ENCODE measurements around the gene KCNAB1. TPM values are rescaled to one million over a fixed set of nuclear protein-coding genes. Genes with fewer than 3 reads are reported as not detected.

The KCNAB1 gene
- total RNA-seq, 2 experiments from 2014 or later, result 0.09 TPM; not detected in 1

DNA sequence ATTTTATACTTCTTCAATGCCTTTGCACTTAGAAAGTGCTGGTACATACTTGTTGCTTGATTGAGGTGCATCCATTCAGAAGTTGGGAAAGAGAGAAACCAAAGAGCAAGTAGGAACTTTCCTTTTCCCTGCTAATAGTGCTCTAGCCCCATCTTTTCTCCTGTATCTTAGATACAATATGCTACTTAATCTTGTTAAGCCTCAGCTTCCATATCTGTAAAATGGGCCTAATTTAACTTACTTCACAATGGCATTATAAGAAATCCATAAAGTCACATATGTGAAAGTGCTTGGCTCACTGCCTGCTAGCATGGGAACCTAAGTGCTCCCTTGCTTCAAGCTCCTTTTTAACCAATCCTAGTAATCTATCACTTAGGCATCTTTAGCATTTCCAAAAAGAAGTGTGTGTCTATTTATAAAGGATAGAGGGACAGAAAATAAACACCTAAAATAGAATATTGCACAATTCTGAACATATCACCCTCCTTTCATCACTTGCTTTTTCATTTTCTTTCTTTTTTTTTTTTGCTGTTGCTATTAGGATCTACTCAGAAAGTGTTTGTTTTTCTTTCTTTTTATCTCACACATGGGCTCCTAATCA is 28.1 kb downstream of the KCNAB1 start:
- Mint-ChIP-seq H3K27me3 (peaks cover 26% of the 10 kb centered on the region), H3K4me3 (no peak overlapping the region), H3K36me3 (no peaks in the 10 kb centered on the region), H3K9me3 (no peaks in the 10 kb centered on the region), H3K4me1 (peaks cover 6% of the 10 kb centered on the region), H3K27ac (no peak overlapping the region)
- POLR2A ChIA-PET, result no interaction called here
- ATAC-seq (ENCODE audit: low read depth), result no peak
- DNase-seq, result no peak

DNA sequence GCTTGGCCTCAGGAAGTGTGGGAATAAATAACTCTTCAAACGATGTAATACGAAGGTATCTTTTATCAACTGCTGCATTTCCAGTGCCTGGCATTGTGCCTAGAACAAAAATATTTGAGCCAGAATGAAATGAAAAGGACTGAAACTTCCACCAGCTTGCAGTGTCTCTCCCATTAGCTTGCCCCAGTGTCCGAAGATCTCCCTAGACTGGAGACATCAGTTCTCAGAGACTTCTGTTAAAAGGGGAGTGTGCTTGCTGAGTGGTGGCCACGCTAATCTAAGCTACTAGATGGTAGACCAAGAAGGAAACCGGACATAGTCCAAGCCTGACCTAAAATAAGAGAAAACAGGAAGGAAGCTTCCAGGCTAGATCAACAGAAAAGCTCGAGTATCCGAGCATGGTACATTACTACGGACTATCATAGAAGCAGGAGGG is 28.6 kb downstream of the KCNAB1 start:
- Mint-ChIP-seq H3K27me3 (peaks cover 26% of the 10 kb centered on the region), H3K4me3 (no peak overlapping the region), H3K4me1 (peaks cover 6% of the 10 kb centered on the region), H3K9me3 (no peaks in the 10 kb centered on the region), H3K36me3 (no peaks in the 10 kb centered on the region), H3K27ac (no peak overlapping the region)
- POLR2A ChIA-PET, result no interaction called here
- ATAC-seq (ENCODE audit: low read depth), result no peak
- DNase-seq, result no peak

DNA sequence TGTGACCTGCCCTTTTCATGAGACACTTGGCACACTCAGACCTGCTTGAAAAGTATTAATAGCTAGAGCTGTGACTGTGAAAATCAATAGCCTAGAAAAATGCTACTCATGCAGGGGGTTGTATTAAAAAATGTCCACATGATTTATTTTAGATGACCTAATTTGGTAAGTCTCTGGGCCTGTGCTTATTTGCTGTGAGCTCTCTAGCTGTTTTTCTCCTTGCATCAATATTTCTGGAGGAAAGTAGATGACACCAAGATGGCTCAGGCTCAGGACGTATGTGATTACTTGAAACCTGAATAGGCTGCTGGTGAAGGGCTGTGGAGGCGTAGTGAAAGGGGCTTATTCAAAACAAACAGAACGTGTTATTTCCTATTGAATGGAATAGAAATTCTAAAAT is 29.5 kb downstream of the KCNAB1 start:
- POLR2A ChIA-PET, result no interaction called here
- ATAC-seq (ENCODE audit: low read depth) (no peak), DNase-seq (no peak)
- Mint-ChIP-seq H3K9me3 (no peaks in the 10 kb centered on the region), H3K4me3 (no peak overlapping the region), H3K4me1 (peaks cover 6% of the 10 kb centered on the region), H3K27ac (no peak overlapping the region), H3K27me3 (peaks cover 17% of the 10 kb centered on the region), H3K36me3 (no peaks in the 10 kb centered on the region)

DNA sequence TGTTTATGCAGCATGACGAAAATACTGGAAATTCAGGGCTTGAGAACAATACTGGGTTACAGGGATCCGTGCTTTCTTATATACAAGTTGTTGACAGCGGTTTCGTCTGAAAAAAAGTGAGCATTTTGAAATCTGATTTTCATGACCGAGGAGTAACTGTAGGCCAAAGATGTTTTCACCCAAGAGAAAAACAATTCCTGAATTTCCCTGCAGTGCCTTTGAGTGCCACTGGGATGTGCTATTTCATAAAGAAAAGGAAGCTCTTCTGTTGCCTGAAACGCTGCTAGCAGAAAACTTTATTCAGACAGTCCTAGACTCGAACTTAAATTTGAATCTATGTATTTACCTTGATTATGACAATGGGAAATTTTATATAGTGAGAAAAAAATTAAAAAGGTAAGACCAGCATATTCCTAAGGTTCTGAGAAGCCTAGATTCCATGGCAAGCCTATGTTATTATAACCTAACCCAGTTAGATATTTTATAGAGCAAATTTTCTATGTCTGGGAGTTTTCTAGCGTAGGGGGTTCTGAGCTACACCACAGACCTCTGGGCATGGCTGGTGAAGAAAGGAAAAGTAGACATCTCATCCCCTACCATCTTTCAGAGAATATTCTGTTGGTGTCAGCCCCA is 30.2 kb downstream of the KCNAB1 start:
- peaks cover 2% of the 10 kb centered on the region for H3K9me3 Mint-ChIP-seq
- no peaks in the 10 kb centered on the region for H3K36me3 Mint-ChIP-seq
- POLR2A ChIA-PET, result no interaction called here

DNA sequence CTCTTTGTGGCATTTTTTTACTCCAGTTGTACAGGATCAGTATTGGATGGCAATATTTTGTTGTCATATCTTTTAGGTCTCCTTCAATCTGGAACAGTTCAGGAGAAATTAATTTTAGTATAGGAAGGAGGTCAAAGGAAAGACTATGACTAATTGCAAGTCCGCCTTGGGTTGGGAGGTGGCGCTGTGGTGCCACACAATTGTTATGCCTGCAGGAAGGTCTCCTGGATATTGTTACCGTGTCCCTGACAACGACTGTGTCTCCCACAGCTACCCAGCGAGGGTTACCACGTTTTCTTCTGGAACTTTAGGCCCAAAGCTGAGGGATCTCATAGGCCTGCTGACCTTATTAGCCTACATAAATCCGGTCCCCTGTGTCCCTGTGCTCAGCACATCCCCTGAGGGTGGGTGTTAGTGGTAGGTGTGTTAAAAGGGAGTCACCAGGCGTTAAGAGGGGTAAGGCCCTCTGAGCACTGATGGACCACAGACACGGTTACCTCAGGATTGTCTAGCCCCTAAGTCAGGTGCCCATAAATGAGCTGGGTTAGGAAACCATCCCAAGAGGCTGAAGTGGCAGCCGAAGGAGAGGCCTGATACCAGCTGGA is 31.5 kb downstream of the KCNAB1 start:
- H3K4me3 Mint-ChIP-seq, result no peak overlapping the region
- H3K9me3 Mint-ChIP-seq, result peaks cover 3% of the 10 kb centered on the region
- POLR2A ChIA-PET, result no interaction called here
- DNase-seq (peak; percentile 61), ATAC-seq (ENCODE audit: low read depth) (peak; percentile 39)
- H3K4me1 Mint-ChIP-seq, result peaks cover 6% of the 10 kb centered on the region
- peaks cover 9% of the 10 kb centered on the region for H3K27me3 Mint-ChIP-seq
- no peaks in the 10 kb centered on the region for H3K36me3 Mint-ChIP-seq
- no peak overlapping the region for H3K27ac Mint-ChIP-seq

More for the DNA sequence above, 30.2 kb downstream of the KCNAB1 start:
- DNase-seq (no peak), ATAC-seq (ENCODE audit: low read depth) (no peak)
- H3K27me3 Mint-ChIP-seq, result peaks cover 12% of the 10 kb centered on the region
- peaks cover 6% of the 10 kb centered on the region for H3K4me1 Mint-ChIP-seq
- no peak overlapping the region for H3K4me3 Mint-ChIP-seq
- H3K27ac Mint-ChIP-seq, result no peak overlapping the region

DNA sequence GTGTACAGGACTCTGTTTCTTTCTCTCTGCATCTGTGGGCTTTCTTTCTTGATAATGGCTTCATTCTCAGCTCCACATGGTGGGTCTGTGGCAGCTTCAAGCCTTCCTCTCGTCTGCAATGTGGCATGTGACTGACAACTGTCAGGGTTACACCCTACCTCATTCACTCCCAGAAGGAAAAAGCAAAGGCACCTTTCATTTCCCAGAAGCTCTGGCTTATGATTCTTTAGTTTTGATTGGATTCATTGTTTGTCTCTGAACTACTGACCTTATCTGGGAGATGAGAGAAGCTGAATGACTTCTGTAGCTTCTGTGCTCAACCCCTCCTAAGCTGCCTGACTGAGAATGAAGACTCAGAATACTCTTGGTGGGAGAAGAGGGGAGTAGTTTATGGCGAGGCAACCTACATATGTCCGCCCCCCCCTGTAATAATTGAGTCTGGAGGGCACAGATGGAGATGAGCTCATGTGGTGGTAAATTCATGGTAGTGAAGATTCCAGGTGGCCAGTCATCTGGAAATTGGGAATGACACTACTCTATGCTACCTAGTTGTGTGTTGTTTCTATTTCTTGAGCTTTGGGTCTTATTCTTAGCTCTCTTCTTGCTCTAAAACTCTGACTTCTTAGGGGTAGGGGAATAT is 38.4 kb downstream of the KCNAB1 start:
- no peak for ATAC-seq (ENCODE audit: low read depth)
- Mint-ChIP-seq H3K36me3 (no peaks in the 10 kb centered on the region), H3K27ac (no peak overlapping the region), H3K27me3 (peaks cover 4% of the 10 kb centered on the region), H3K9me3 (peaks cover 3% of the 10 kb centered on the region), H3K4me1 (peaks cover 9% of the 10 kb centered on the region), H3K4me3 (no peak overlapping the region)
- POLR2A ChIA-PET, result interaction anchor here (0.6 kb wide), 1 partner anchor 602 kb away, joined by 3 read pairs; no protein-coding TSS in a partner anchor
- DNase-seq, result no peak

DNA sequence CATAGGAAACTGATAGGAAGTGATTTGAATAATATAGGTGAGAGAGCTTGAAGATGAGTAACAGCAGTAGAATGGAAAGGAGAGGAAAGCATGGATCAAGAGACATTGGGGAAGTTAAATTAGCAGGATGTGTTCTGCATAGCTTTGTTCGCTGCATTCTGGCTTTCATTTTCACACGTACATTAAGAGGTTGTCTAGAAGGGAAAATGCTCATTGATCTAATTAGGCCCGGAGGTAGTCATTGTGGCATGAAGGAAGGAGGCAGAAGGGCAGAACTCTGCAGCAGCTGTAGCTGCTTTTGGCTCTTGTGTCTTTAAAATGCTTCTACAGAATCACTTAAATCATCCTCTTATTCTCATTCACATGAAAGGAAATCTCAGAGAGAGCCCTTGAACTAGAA is 40.3 kb downstream of the KCNAB1 start:
- H3K27ac Mint-ChIP-seq, result peak overlapping the region; percentile 1
- no peaks in the 10 kb centered on the region for H3K9me3 Mint-ChIP-seq
- H3K27me3 Mint-ChIP-seq, result peaks cover 4% of the 10 kb centered on the region
- DNase-seq, result no peak
- peak; percentile 85 for ATAC-seq (ENCODE audit: low read depth)
- POLR2A ChIA-PET, result no interaction called here
- H3K36me3 Mint-ChIP-seq, result no peaks in the 10 kb centered on the region
- peaks cover 9% of the 10 kb centered on the region for H3K4me1 Mint-ChIP-seq
- H3K4me3 Mint-ChIP-seq, result peak overlapping the region; percentile 42

DNA sequence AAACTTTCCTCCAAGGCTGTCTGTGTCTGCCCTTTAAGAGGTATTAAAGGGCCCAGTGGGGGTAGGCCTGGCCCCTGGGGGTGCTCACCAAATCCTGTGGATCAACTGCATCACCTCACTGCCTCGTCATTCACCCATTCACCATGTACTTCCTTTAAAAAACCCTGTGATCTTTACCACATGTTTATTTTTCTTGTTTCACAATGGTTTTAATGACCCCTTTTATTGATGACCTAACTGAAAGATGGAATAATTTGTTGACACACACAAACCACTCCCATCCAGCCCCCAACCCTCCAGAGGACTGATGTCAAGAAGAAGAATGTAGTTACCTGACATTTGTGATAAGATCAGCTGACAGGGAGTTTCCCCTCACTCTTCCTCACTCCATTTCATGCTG is 40.8 kb downstream of the KCNAB1 start:
- peaks cover 9% of the 10 kb centered on the region for H3K4me1 Mint-ChIP-seq
- DNase-seq (no peak), ATAC-seq (ENCODE audit: low read depth) (peak; percentile 56)
- peak overlapping the region; percentile 42 for H3K4me3 Mint-ChIP-seq
- POLR2A ChIA-PET, result no interaction called here
- H3K9me3 Mint-ChIP-seq, result no peaks in the 10 kb centered on the region
- no peaks in the 10 kb centered on the region for H3K36me3 Mint-ChIP-seq
- peaks cover 4% of the 10 kb centered on the region for H3K27me3 Mint-ChIP-seq
- H3K27ac Mint-ChIP-seq, result peak overlapping the region; percentile 1

DNA sequence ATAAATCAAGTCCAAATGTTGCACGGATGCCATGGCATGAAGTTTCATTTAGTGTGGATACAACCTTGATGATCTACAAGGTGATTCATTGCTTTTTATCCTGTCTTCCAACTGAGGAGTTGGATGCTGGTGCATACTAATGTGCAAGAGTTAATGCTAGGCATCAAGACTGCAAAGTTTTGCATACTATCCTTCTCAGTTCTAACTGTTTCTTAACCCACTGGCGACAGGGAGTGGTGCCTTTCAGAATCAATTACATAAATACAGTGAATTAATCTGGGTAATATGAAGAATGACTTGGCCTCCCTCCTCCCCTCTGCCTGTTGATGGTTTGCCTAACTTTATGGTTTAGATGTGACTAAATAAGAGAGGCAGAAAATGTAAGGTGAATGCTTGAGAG is 43.5 kb downstream of the KCNAB1 start:
- H3K36me3 Mint-ChIP-seq, result no peaks in the 10 kb centered on the region
- POLR2A ChIA-PET, result no interaction called here
- no peak for ATAC-seq (ENCODE audit: low read depth)
- no peaks in the 10 kb centered on the region for H3K27me3 Mint-ChIP-seq
- H3K4me1 Mint-ChIP-seq, result peaks cover 9% of the 10 kb centered on the region
- H3K9me3 Mint-ChIP-seq, result no peaks in the 10 kb centered on the region
- no peak overlapping the region for H3K27ac Mint-ChIP-seq
- H3K4me3 Mint-ChIP-seq, result no peak overlapping the region
- no peak for DNase-seq

DNA sequence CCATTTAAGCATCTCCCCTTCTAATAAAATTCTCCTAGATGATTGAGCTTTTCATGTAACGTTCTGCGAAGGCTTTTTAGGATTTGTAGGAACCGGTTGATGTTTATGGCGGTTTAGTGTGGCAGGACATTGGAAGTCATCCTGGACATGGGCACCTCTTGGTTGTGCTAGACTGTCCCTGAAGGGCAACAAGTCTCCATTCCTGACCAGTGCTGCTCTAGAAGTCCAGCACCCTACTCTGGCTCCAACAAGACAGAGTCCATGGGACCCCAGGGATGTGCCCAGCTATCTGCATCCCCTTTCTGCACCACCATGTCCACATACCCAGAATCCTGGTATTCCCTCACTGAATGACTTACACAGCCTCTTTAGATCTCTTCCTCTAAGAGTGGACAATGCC is 46.4 kb downstream of the KCNAB1 start:
- no peaks in the 10 kb centered on the region for H3K9me3 Mint-ChIP-seq
- ATAC-seq (ENCODE audit: low read depth) (no peak), DNase-seq (no peak)
- H3K27ac Mint-ChIP-seq, result no peak overlapping the region
- peaks cover 10% of the 10 kb centered on the region for H3K27me3 Mint-ChIP-seq
- POLR2A ChIA-PET, result no interaction called here
- H3K4me3 Mint-ChIP-seq, result no peak overlapping the region
- no peaks in the 10 kb centered on the region for H3K36me3 Mint-ChIP-seq
- no peaks in the 10 kb centered on the region for H3K4me1 Mint-ChIP-seq

DNA sequence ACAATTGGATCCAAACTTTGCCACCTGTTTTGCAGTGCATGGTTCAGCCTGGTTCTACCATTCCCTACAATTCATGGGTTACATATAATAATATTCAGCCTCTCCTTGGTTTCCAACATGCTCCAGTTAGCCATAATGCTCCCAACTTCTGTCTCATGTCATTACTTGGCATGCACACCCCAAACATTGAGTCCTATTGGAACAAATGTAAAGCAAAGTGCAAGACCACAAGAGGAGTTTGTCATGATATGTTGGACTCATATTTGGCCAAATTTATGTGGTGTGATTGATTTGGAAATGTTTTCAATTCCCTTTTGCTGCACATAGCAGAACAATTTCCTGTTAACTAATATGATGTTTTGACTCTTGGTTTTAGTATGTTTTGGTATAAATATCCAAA is 50.2 kb downstream of the KCNAB1 start:
- POLR2A ChIA-PET, result no interaction called here
- H3K4me1 Mint-ChIP-seq, result no peaks in the 10 kb centered on the region
- H3K27ac Mint-ChIP-seq, result no peak overlapping the region
- ATAC-seq (ENCODE audit: low read depth), result no peak
- H3K9me3 Mint-ChIP-seq, result no peaks in the 10 kb centered on the region
- no peak overlapping the region for H3K4me3 Mint-ChIP-seq
- H3K27me3 Mint-ChIP-seq, result peaks cover 16% of the 10 kb centered on the region
- no peaks in the 10 kb centered on the region for H3K36me3 Mint-ChIP-seq
- no peak for DNase-seq

DNA sequence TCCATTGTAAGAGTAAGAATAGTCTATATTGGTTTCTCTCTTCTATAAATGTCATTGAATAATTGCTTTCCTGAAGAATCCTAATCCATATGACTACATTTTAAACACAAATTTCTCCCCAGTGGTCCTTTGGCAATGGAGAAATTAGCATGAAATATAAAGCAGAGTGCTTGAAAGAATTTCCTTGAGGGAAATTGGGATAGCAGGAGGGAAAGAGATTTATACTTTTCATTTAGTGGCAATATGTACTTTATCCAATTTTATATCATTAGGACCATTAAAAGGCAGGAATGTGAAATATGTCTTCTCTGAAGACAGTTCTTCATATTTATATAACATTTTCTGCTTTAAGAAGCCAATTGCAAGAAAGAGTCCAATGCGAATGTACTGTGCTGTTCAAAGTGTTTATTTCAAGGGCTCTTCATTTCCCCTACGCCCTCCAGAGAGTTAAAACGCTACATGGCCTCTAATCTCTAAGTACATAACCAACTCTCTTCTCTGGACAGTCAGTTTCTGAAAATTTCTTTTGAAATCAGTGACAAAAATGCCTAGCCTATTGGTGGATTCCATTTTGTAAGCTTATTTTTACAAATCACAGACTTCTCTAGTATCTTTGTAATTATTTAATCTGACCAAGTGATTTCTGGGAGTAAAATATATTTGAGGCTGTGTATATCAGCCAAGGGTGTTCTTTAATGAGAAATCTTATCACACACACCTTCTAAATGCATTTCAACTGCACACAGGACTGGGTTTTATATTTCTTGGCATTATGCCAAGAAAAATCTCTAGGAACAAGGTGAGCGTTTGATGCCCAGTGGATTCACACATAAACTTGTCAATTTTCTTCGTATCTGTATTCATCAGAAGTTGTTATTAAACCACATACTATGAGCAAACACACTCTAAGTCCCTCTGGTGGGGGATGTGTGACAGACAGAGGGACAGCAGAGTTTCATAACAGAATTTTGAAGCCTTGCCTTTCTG is 51.2 kb downstream of the KCNAB1 start:
- Mint-ChIP-seq H3K4me3 (no peak overlapping the region), H3K9me3 (no peaks in the 10 kb centered on the region), H3K36me3 (no peaks in the 10 kb centered on the region), H3K4me1 (no peaks in the 10 kb centered on the region), H3K27me3 (peaks cover 16% of the 10 kb centered on the region), H3K27ac (no peak overlapping the region)
- DNase-seq (no peak), ATAC-seq (ENCODE audit: low read depth) (no peak)
- POLR2A ChIA-PET, result no interaction called here

DNA sequence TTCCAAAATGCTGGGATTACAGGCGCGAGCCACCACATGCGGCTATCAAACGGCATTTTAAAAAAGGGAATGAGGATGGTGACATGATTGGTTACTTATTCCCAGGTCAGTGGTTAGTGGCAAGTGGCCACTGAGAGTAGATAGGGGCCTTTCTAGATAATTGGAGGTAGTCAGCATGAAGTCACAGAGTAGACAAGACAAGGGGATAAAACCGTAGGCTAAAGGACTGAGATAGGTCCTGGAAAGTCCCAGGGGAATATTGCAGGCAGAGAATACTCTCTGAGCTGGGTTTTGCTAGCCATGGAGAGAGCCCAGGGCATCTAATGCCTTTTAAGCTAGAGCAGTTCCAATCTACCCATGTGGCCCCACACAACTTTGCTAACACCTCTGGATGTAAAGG is 52.2 kb downstream of the KCNAB1 start:
- no peak for ATAC-seq (ENCODE audit: low read depth)
- Mint-ChIP-seq H3K4me1 (no peaks in the 10 kb centered on the region), H3K4me3 (no peak overlapping the region), H3K27me3 (peaks cover 16% of the 10 kb centered on the region), H3K9me3 (no peaks in the 10 kb centered on the region), H3K36me3 (no peaks in the 10 kb centered on the region), H3K27ac (no peak overlapping the region)
- POLR2A ChIA-PET, result no interaction called here
- no peak for DNase-seq
